HepG2 (cell line): ENCODE results near the gene HUNK. TPM values are rescaled to one million over a fixed set of nuclear protein-coding genes. Genes with fewer than 3 reads are reported as not detected.

Experiments
- HIVEP1 ChIP-seq: sonication (generic); formaldehyde crosslinking; IDR thresholded peaks from 2 replicates; pipeline ENCODE4 v1.4.0; 2020; ENCODE audit warnings: mild to moderate bottlenecking, missing genetic modification reagents
- MAX ChIP-seq: IDR thresholded peaks from 2 replicates; pipeline ENCODE4 v1.6.1; 2012; ENCODE audit warnings: inconsistent platforms
- NFE2L1 ChIP-seq: sonication (generic); formaldehyde crosslinking; IDR thresholded peaks from 2 replicates; pipeline ENCODE4 v1.4.0; 2020; ENCODE audit warnings: missing genetic modification reagents, mild to moderate bottlenecking, borderline replicate concordance
- NFIC ChIP-seq: IDR thresholded peaks from 2 replicates; pipeline ENCODE4 v1.6.1; 2012; ENCODE audit warnings: mild to moderate bottlenecking, low read length, inconsistent platforms
- PAXIP1 ChIP-seq: sonication (generic); formaldehyde crosslinking; conservative IDR thresholded peaks from 2 replicates; pipeline ENCODE4 v1.4.0; 2020; ENCODE audit warnings: mild to moderate bottlenecking, missing genetic modification reagents, moderate library complexity
- RBM39 ChIP-seq: fragments of 200-400 bp; formaldehyde crosslinking; IDR thresholded peaks from one replicate; pipeline ENCODE4 v1.6.1; 2018; ENCODE audit warnings: antibody characterized with exemption, mild to moderate bottlenecking, low read depth, low read length; ENCODE audit not compliant: poor library complexity, severe bottlenecking
- RORA ChIP-seq: sonication (generic); formaldehyde crosslinking; IDR thresholded peaks from 2 replicates; pipeline ENCODE4 v1.5.0; 2020; ENCODE audit warnings: mild to moderate bottlenecking, missing genetic modification reagents, moderate library complexity
- TFAP4 ChIP-seq: sonication (generic); IDR thresholded peaks from 2 replicates; pipeline ENCODE4 v1.6.1; 2016; ENCODE audit warnings: low read depth, borderline replicate concordance
- TFDP1 ChIP-seq: IDR thresholded peaks from 2 replicates; pipeline ENCODE4 v1.6.1; 2016; ENCODE audit warnings: missing compliant biosample characterization, missing genetic modification reagents, borderline replicate concordance
- ZGPAT ChIP-seq: IDR thresholded peaks from 2 replicates; pipeline ENCODE4 v1.6.1; 2016; ENCODE audit warnings: mild to moderate bottlenecking
- ZHX1 ChIP-seq: sonication (generic); formaldehyde crosslinking; IDR thresholded peaks from 2 replicates; pipeline ENCODE4 v1.8.1; 2022; ENCODE audit warnings: low read depth, mild to moderate bottlenecking, missing genetic modification reagents
- ZNF619 ChIP-seq: sonication (generic); formaldehyde crosslinking; IDR thresholded peaks from 2 replicates; pipeline ENCODE4 v1.4.0; 2020; ENCODE audit warnings: mild to moderate bottlenecking, missing genetic modification reagents
- ZNF672 ChIP-seq: sonication (generic); formaldehyde crosslinking; IDR thresholded peaks from 2 replicates; pipeline ENCODE4 v1.8.1; 2022; ENCODE audit warnings: missing genetic modification reagents
- ZNF687 ChIP-seq: sonication (generic); formaldehyde crosslinking; IDR thresholded peaks from 2 replicates; pipeline ENCODE4 v1.5.1; 2020; ENCODE audit warnings: mild to moderate bottlenecking, missing genetic modification reagents, moderate library complexity
- ZNF850 ChIP-seq: sonication (generic); formaldehyde crosslinking; conservative IDR thresholded peaks from 2 replicates; pipeline ENCODE4 v1.9.0; 2021; ENCODE audit warnings: mild to moderate bottlenecking, missing genetic modification reagents
- polyA plus RNA-seq, 8 experiments: library from polyadenylated mRNA; depleted of rRNA in 3 of 8; stranded (reverse) in 7 of 8; unstranded in 1 of 8; fragments of >200 nt; fragmentation: Illumina TruSeq in 4 of 8; extraction: Trizol in 4 of 8; gene quantifications; 2 replicates each; pipeline versions ENCODE4 v1.2.1 to v1.2.3, GENCODE V29; 2011 to 2016; ENCODE audit warnings: low read depth in 4 of 8, missing spikeins in 1 of 8, mixed read lengths in 1 of 8; ENCODE audit not compliant: insufficient read depth in 1 of 8
- total RNA-seq, 5 experiments: library from RNA; depleted of rRNA; stranded (reverse); fragments of >200 nt; fragmentation: Illumina TruSeq; extraction: Trizol; gene quantifications; 2 replicates each; pipeline ENCODE4 v1.2.3, GENCODE V29; 2016; ENCODE audit warnings: low read depth in 1 of 5

The HUNK gene
- total and polyA plus RNA-seq, 2 of the 13 experiments (the other 11 are each of a cell fraction or from before 2014, with no cell fraction given), result 1.8 to 1.9 TPM

- TF ChIP-seq ZNF850 (CRISPR knock-in tag) (no peak), MAX (peak; percentile 83), PAXIP1 (CRISPR knock-in tag) (no peak), TFAP4 (peak; percentile 95), HIVEP1 (CRISPR knock-in tag) (no peak), TFDP1 (CRISPR knock-in tag) (peak; percentile 58; the same call in 1 of the 2 replicates), ZNF619 (CRISPR knock-in tag) (no peak), NFE2L1 (CRISPR knock-in tag) (no peak), ZHX1 (no peak), RBM39 (no peak), ZGPAT (CRISPR knock-in tag) (no peak), ZNF687 (CRISPR knock-in tag) (0 out of 2 replicates have a peak, but pooled peaks have one; percentile 15), ZNF672 (CRISPR knock-in tag) (no peak), NFIC (no peak), RORA (CRISPR knock-in tag) (no peak)
Observed at GRCh38 chr21:32001390-32001789, 128.6 kb downstream of the HUNK start (continued).
